Measurements from ENCODE around the gene ARID5B.

DNA sequence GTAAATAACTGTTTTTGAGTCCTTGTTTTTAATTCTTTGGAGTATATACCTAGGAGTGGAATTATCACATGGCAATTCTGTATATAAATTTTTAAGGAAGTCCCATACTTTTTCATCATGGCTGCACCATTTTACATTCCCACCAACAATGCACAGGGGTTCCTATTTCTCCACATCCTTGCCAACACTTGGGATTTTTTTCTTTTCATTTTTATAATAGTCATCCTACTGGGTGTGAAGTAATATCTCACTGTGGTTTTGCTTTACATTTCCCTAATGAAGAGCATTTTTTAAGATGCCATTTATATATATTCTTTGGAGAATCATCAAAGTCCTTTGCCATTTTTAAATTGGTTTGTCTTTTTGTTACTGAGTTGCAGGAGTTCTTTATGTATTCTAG is 89.7 kb downstream of the ARID5B start:
- TF ChIP-seq, protein P1, sequence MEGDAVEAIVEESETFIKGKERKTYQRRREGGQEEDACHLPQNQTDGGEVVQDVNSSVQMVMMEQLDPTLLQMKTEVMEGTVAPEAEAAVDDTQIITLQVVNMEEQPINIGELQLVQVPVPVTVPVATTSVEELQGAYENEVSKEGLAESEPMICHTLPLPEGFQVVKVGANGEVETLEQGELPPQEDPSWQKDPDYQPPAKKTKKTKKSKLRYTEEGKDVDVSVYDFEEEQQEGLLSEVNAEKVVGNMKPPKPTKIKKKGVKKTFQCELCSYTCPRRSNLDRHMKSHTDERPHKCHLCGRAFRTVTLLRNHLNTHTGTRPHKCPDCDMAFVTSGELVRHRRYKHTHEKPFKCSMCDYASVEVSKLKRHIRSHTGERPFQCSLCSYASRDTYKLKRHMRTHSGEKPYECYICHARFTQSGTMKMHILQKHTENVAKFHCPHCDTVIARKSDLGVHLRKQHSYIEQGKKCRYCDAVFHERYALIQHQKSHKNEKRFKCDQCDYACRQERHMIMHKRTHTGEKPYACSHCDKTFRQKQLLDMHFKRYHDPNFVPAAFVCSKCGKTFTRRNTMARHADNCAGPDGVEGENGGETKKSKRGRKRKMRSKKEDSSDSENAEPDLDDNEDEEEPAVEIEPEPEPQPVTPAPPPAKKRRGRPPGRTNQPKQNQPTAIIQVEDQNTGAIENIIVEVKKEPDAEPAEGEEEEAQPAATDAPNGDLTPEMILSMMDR (tag by site-specific recombination; IDR thresholded peaks at IDR 0.05), result no peak
- TF ChIP-seq, protein P2, sequence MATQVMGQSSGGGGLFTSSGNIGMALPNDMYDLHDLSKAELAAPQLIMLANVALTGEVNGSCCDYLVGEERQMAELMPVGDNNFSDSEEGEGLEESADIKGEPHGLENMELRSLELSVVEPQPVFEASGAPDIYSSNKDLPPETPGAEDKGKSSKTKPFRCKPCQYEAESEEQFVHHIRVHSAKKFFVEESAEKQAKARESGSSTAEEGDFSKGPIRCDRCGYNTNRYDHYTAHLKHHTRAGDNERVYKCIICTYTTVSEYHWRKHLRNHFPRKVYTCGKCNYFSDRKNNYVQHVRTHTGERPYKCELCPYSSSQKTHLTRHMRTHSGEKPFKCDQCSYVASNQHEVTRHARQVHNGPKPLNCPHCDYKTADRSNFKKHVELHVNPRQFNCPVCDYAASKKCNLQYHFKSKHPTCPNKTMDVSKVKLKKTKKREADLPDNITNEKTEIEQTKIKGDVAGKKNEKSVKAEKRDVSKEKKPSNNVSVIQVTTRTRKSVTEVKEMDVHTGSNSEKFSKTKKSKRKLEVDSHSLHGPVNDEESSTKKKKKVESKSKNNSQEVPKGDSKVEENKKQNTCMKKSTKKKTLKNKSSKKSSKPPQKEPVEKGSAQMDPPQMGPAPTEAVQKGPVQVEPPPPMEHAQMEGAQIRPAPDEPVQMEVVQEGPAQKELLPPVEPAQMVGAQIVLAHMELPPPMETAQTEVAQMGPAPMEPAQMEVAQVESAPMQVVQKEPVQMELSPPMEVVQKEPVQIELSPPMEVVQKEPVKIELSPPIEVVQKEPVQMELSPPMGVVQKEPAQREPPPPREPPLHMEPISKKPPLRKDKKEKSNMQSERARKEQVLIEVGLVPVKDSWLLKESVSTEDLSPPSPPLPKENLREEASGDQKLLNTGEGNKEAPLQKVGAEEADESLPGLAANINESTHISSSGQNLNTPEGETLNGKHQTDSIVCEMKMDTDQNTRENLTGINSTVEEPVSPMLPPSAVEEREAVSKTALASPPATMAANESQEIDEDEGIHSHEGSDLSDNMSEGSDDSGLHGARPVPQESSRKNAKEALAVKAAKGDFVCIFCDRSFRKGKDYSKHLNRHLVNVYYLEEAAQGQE (tag by site-specific recombination; IDR thresholded peaks at IDR 0.05), result no peak
- no peak for TF ChIP-seq ZNF423 (tag by site-specific recombination; IDR thresholded peaks at IDR 0.05)
- TF ChIP-seq, protein P3, sequence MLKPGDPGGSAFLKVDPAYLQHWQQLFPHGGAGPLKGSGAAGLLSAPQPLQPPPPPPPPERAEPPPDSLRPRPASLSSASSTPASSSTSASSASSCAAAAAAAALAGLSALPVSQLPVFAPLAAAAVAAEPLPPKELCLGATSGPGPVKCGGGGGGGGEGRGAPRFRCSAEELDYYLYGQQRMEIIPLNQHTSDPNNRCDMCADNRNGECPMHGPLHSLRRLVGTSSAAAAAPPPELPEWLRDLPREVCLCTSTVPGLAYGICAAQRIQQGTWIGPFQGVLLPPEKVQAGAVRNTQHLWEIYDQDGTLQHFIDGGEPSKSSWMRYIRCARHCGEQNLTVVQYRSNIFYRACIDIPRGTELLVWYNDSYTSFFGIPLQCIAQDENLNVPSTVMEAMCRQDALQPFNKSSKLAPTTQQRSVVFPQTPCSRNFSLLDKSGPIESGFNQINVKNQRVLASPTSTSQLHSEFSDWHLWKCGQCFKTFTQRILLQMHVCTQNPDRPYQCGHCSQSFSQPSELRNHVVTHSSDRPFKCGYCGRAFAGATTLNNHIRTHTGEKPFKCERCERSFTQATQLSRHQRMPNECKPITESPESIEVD (tag by site-specific recombination; IDR thresholded peaks at IDR 0.05), result no peak
- no peak for TF ChIP-seq ZNF544 (tag by site-specific recombination; IDR thresholded peaks at IDR 0.05)
- no peak for TF ChIP-seq YY1 (tag by site-specific recombination; IDR thresholded peaks at IDR 0.05)
- no peak for TF ChIP-seq TRIM28 (IDR thresholded peaks at IDR 0.05; ENCODE audit: borderline replicate concordance, low read length)
- TF ChIP-seq ZNF274 (IDR thresholded peaks at IDR 0.05; ENCODE audit: low read length), result no peak
- TF ChIP-seq ZNF274 (tag by site-specific recombination; IDR thresholded peaks at IDR 0.05; ENCODE audit: borderline replicate concordance), result no peak
- no peak for TF ChIP-seq BCL11B (tag by site-specific recombination; IDR thresholded peaks at IDR 0.05; ENCODE audit: low read depth)

All from HEK293 (cell line).